HG03521 (cell line): ENCODE results near the gene SDK1.

Experiments used
- ATAC-seq: cut with Tn5 transposase; IDR thresholded peaks from one replicate; pipeline ENCODE4 v1.9.1; 2021; ENCODE audit warnings: mild to moderate bottlenecking, moderate library complexity; ENCODE audit not compliant: unreplicated experiment

SDK1 gene

GRCh38 chr7:4139656-4140625 lies 838.9 kb downstream of the SDK1 start:
- ATAC-seq: no peak

GRCh38 chr7:4140933-4141332 lies 839.9 kb downstream of the SDK1 start:
- no peak for ATAC-seq

GRCh38 chr7:4143006-4143405 lies 842.0 kb downstream of the SDK1 start:
- ATAC-seq: no peak

GRCh38 chr7:4143511-4144171 lies 842.6 kb downstream of the SDK1 start:
- ATAC-seq: no peak

- no peak for ATAC-seq
Measured at GRCh38 chr7:4144172-4144701, 843.2 kb downstream of the SDK1 start.

- no peak for ATAC-seq
Measured at GRCh38 chr7:4144811-4145510, 843.9 kb downstream of the SDK1 start.

- ATAC-seq: no peak
Measured at GRCh38 chr7:4145576-4145975, 844.5 kb downstream of the SDK1 start.

GRCh38 chr7:4147926-4148620 lies 847.0 kb downstream of the SDK1 start:
- no peak for ATAC-seq

GRCh38 chr7:4149236-4149635 lies 848.2 kb downstream of the SDK1 start:
- ATAC-seq: no peak

- no peak for ATAC-seq
Measured at GRCh38 chr7:4149645-4150044, 848.6 kb downstream of the SDK1 start.

GRCh38 chr7:4150731-4151130 lies 849.7 kb downstream of the SDK1 start:
- ATAC-seq: no peak

- ATAC-seq: no peak
Measured at GRCh38 chr7:4151524-4151923, 850.5 kb downstream of the SDK1 start.

- ATAC-seq: no peak
Measured at GRCh38 chr7:4151926-4152549, 851.0 kb downstream of the SDK1 start.

- no peak for ATAC-seq
Measured at GRCh38 chr7:4154882-4155535, 854.0 kb downstream of the SDK1 start.

GRCh38 chr7:4156190-4156589 lies 855.1 kb downstream of the SDK1 start:
- ATAC-seq: no peak

- ATAC-seq: no peak
Measured at GRCh38 chr7:4157651-4158050, 856.6 kb downstream of the SDK1 start.

- ATAC-seq: no peak
Measured at GRCh38 chr7:4158441-4159153, 857.5 kb downstream of the SDK1 start.

GRCh38 chr7:4159154-4159501 lies 858.1 kb downstream of the SDK1 start:
- ATAC-seq: no peak
